H1 (cell line): Measurements from ENCODE around the gene VPS52. TPM values are rescaled to one million over a fixed set of nuclear protein-coding genes. Genes with fewer than 3 reads are reported as not detected.

Experiments
- CTCF ChIA-PET: fragments of 300-600 bp; sonication (Branson Sonifier 250); formaldehyde crosslinking; loops from one replicate; lab custom pipeline; 2021; ENCODE audit not compliant: partially characterized antibody; lab: Charles Lee
- POLR2A ChIA-PET: fragments of 300-600 bp; sonication (Branson Sonifier 250); formaldehyde crosslinking; loops from one replicate; lab custom pipeline; 2021; ENCODE audit warnings: inconsistent platforms; ENCODE audit not compliant: partially characterized antibody; lab: Charles Lee
- DNase-seq, 2 experiments: peaks; one replicate each; pipeline versions ENCODE4 v3.0.0 to v3.0.0-alpha.2; 2010 to 2022; ENCODE audit warnings: low spot score in 2 of 2, low read depth in 1 of 2, mixed read lengths in 1 of 2
- FAIRE-seq: peaks from 2 replicates; lab custom pipeline; 2011; peaks lifted over from hg19 to GRCh38; lab: Jason Lieb, UNC
- H2AFZ ChIP-seq: 2 replicates; pipeline ENCODE4 v1.8.1; 2012; ENCODE audit warnings: low read length, inconsistent platforms
- H2AK5ac ChIP-seq: 2 replicates; pipeline ENCODE4 v1.6.1; 2013; ENCODE audit warnings: low read depth, low read length
- H2BK120ac ChIP-seq: replicated peaks from 2 replicates; pipeline ENCODE3; 2013; ENCODE audit warnings: low read depth, low read length, inconsistent platforms
- H2BK12ac ChIP-seq: 2 replicates; pipeline ENCODE4 v1.6.1; 2013; ENCODE audit warnings: low read depth, low read length
- H2BK15ac ChIP-seq: 2 replicates; pipeline ENCODE4 v1.6.1; 2013; ENCODE audit warnings: low read length
- H2BK20ac ChIP-seq: 2 replicates; pipeline ENCODE4 v1.6.1; 2013; ENCODE audit warnings: low read length
- H2BK5ac ChIP-seq: 2 replicates; pipeline ENCODE4 v1.6.1; 2013; ENCODE audit warnings: low read depth, low read length
- H3K14ac ChIP-seq: 2 replicates; pipeline ENCODE4 v1.6.1; 2013; ENCODE audit warnings: inconsistent platforms; ENCODE audit not compliant: insufficient read length
- H3K18ac ChIP-seq: 2 replicates; pipeline ENCODE4 v1.6.1; 2013; ENCODE audit warnings: low read length; ENCODE audit errors: extremely low read depth
- H3K23ac ChIP-seq: 2 replicates; pipeline ENCODE4 v1.6.1; 2013; ENCODE audit warnings: inconsistent platforms; ENCODE audit not compliant: insufficient read length
- H3K23me2 ChIP-seq: 2 replicates; pipeline ENCODE4 v1.6.1; 2013; ENCODE audit warnings: low read depth, low read length
- H3K27ac ChIP-seq: 2 replicates; pipeline ENCODE4 v1.6.1; 2011; ENCODE audit warnings: low read depth, low read length, inconsistent platforms
- H3K27me3 ChIP-seq, 4 experiments: replicated peaks in 1 of 4; 1 replicate in 1 of 4; 2 replicates in 3 of 4; pipeline versions ENCODE4 v1.6.1 to v1.8.1; 2011 to 2013; ENCODE audit warnings: low read length in 3 of 4, mild to moderate bottlenecking in 3 of 4, inconsistent platforms in 2 of 4, mixed read lengths in 2 of 4, moderate library complexity in 1 of 4; ENCODE audit not compliant: control insufficient read depth in 3 of 4, insufficient read depth in 3 of 4; ENCODE audit errors: extremely low read depth in 1 of 4
- H3K36me3 ChIP-seq, 4 experiments: 2 replicates each; pipeline versions ENCODE4 v1.6.1 to v1.8.1; 2011 to 2013; ENCODE audit warnings: mild to moderate bottlenecking in 4 of 4, low read length in 3 of 4, moderate library complexity in 2 of 4, control low read depth in 1 of 4, inconsistent platforms in 1 of 4; ENCODE audit not compliant: insufficient read depth in 4 of 4, control insufficient read depth in 2 of 4
- H3K4ac ChIP-seq: replicated peaks from 2 replicates; pipeline ENCODE3; 2013; ENCODE audit warnings: low read length, low read depth, mixed read lengths, inconsistent platforms; ENCODE audit not compliant: insufficient read length
- H3K4me1 ChIP-seq, 4 experiments: replicated peaks in 1 of 4; 1 replicate in 1 of 4; 2 replicates in 3 of 4; pipeline versions ENCODE4 v1.6.1 to v1.8.1; 2011 to 2013; ENCODE audit warnings: low read length in 3 of 4, inconsistent platforms in 2 of 4, mixed read lengths in 1 of 4; ENCODE audit not compliant: insufficient read depth in 4 of 4, control insufficient read depth in 3 of 4
- H3K4me2 ChIP-seq, 2 experiments: 2 replicates each; pipeline versions ENCODE4 v1.6.1 to v1.8.1; 2011 to 2013; ENCODE audit warnings: low read depth in 2 of 2, low read length in 2 of 2, control low read depth in 1 of 2, inconsistent platforms in 1 of 2, mild to moderate bottlenecking in 1 of 2; ENCODE audit not compliant: insufficient read depth in 1 of 2
- H3K4me3 ChIP-seq, 4 experiments: fragments of 200-600, 300-600 bp in 1 of 4; sonication (generic), shearing (Covaris generic), sonication (Bioruptor Twin) in 1 of 4; 2 replicates each; pipeline versions ENCODE4 v1.5.1 to v1.8.1; 2011 to 2016; ENCODE audit warnings: low read length in 4 of 4, low read depth in 3 of 4, control low read depth in 2 of 4, inconsistent platforms in 2 of 4, mild to moderate bottlenecking in 2 of 4, mixed read lengths in 1 of 4, moderate library complexity in 1 of 4; ENCODE audit not compliant: insufficient read depth in 2 of 4; ENCODE audit errors: extremely low read depth in 1 of 4
- H3K56ac ChIP-seq: replicated peaks from 2 replicates; pipeline ENCODE3; 2013; ENCODE audit warnings: low read depth, mild to moderate bottlenecking, mixed read lengths, low read length, inconsistent platforms; ENCODE audit not compliant: insufficient read length
- H3K79me1 ChIP-seq: 2 replicates; pipeline ENCODE4 v1.6.1; 2013; ENCODE audit warnings: low read depth, low read length, control low read depth
- H3K79me2 ChIP-seq, 2 experiments: 2 replicates each; pipeline versions ENCODE4 v1.6.1 to v1.8.1; 2012 to 2013; ENCODE audit warnings: low read length in 2 of 2, mild to moderate bottlenecking in 2 of 2, inconsistent platforms in 1 of 2; ENCODE audit not compliant: insufficient read depth in 2 of 2, control insufficient read depth in 1 of 2
- H3K9ac ChIP-seq, 4 experiments: replicated peaks in 1 of 4; 1 replicate in 1 of 4; 2 replicates in 3 of 4; pipeline versions ENCODE4 v1.6.1 to v1.8.1; 2011 to 2013; ENCODE audit warnings: low read depth in 3 of 4, low read length in 3 of 4, control low read depth in 2 of 4, mild to moderate bottlenecking in 2 of 4, moderate library complexity in 2 of 4, inconsistent platforms in 1 of 4; ENCODE audit errors: extremely low read depth in 1 of 4
- H3K9me3 ChIP-seq, 2 experiments: 2 replicates each; pipeline versions ENCODE4 v1.6.1 to v1.8.1; 2012 to 2013; ENCODE audit warnings: mild to moderate bottlenecking in 2 of 2, moderate library complexity in 2 of 2, control low read depth in 1 of 2, inconsistent platforms in 1 of 2, low read depth in 1 of 2, low read length in 1 of 2, mixed read lengths in 1 of 2; ENCODE audit not compliant: insufficient read depth in 2 of 2
- H4K20me1 ChIP-seq, 2 experiments: replicated peaks in 1 of 2; 2 replicates each; pipeline versions ENCODE3 to v1.8.1; 2011 to 2013; ENCODE audit warnings: inconsistent platforms in 2 of 2, low read length in 2 of 2, mild to moderate bottlenecking in 1 of 2; ENCODE audit not compliant: insufficient read depth in 2 of 2, control insufficient read depth in 1 of 2
- H4K5ac ChIP-seq: 2 replicates; pipeline ENCODE4 v1.6.1; 2013; ENCODE audit warnings: low read length, low read depth, mixed read lengths, inconsistent platforms; ENCODE audit not compliant: insufficient read length
- H4K8ac ChIP-seq: 2 replicates; pipeline ENCODE4 v1.8.0; 2013; ENCODE audit warnings: mild to moderate bottlenecking, moderate library complexity, low read length, inconsistent platforms; ENCODE audit not compliant: insufficient read depth; ENCODE audit errors: extremely low read depth
- H4K91ac ChIP-seq: replicated peaks from 2 replicates; pipeline ENCODE3; 2013; ENCODE audit warnings: low read length, mixed read lengths, inconsistent platforms; ENCODE audit not compliant: insufficient read length
- ASH2L ChIP-seq: fragments of 200-600, 300-600 bp; sonication (generic); IDR thresholded peaks from one replicate; pipeline ENCODE4 v1.7.1; 2017; ENCODE audit warnings: low read length
- CBX8 ChIP-seq: fragments of 300-800, 300-1000 bp; sonication (generic); IDR thresholded peaks from 2 replicates; pipeline ENCODE4 v1.7.1; 2016; ENCODE audit warnings: low read depth, low read length, borderline replicate concordance
- CHD1 ChIP-seq: IDR thresholded peaks from 2 replicates; pipeline ENCODE4 v1.6.1; 2012; ENCODE audit warnings: low read depth, low read length, improper control_type of control experiment
- CREB1 ChIP-seq: IDR thresholded peaks from 2 replicates; pipeline ENCODE4 v1.6.1; 2012; ENCODE audit warnings: inconsistent platforms
- EGR1 ChIP-seq: IDR thresholded peaks from 2 replicates; pipeline ENCODE4 v1.6.1; 2011; ENCODE audit warnings: low read depth, low read length, borderline replicate concordance
- JUN ChIP-seq: IDR thresholded peaks from 2 replicates; pipeline ENCODE4 v1.6.1; 2011; ENCODE audit warnings: low read depth, mild to moderate bottlenecking, improper control_type of control experiment, low read length
- KDM4A ChIP-seq: IDR thresholded peaks from one replicate; pipeline ENCODE4 v1.7.1; 2012; ENCODE audit warnings: low read depth, mild to moderate bottlenecking, moderate library complexity, low read length, inconsistent platforms; ENCODE audit not compliant: severe bottlenecking
- RNF2 ChIP-seq: fragments of 200-900, 300-1000 bp; sonication (generic); IDR thresholded peaks from 2 replicates; pipeline ENCODE4 v1.7.1; 2016; ENCODE audit warnings: borderline replicate concordance, low read depth, mild to moderate bottlenecking, antibody characterized with exemption, low read length; ENCODE audit not compliant: poor library complexity, severe bottlenecking; ENCODE audit errors: missing control alignments
- RXRA ChIP-seq: IDR thresholded peaks from 2 replicates; pipeline ENCODE4 v1.6.1; 2011; ENCODE audit warnings: low read depth, mild to moderate bottlenecking, low read length, moderate library complexity; ENCODE audit not compliant: insufficient read depth
- SAP30 ChIP-seq: fragments of 300-600 bp; sonication (generic); IDR thresholded peaks from 2 replicates; pipeline ENCODE4 v1.7.1; 2012; ENCODE audit warnings: low read length, moderate library complexity, mild to moderate bottlenecking, inconsistent platforms; ENCODE audit not compliant: insufficient read depth, insufficient replicate concordance
- SIRT6 ChIP-seq: IDR thresholded peaks from one replicate; pipeline ENCODE4 v1.7.1; 2012; ENCODE audit warnings: low read length, inconsistent platforms
- TEAD4 ChIP-seq: IDR thresholded peaks from 2 replicates; pipeline ENCODE4 v1.6.1; 2012; ENCODE audit warnings: low read depth, low read length, inconsistent platforms, mixed read lengths
- YY1 ChIP-seq: IDR thresholded peaks from 2 replicates; pipeline ENCODE4 v1.6.1; 2011; ENCODE audit warnings: low read depth, mild to moderate bottlenecking, low read length
- WGBS, 2 experiments: shearing (Covaris generic) in 1 of 2; methylation state at CpG; one replicate each; pipeline versions ENCODE4 v1.1.6 to v1.1.7; 2013 to 2015; ENCODE audit warnings: low lambda C conversion rate in 2 of 2, mixed read lengths in 2 of 2, inconsistent platforms in 1 of 2, low coverage in 1 of 2, missing lambda C conversion rate in 1 of 2; ENCODE audit not compliant: insufficient replicate concordance in 2 of 2, insufficient coverage in 1 of 2, insufficient read length in 1 of 2; ENCODE audit errors: extremely low coverage in 1 of 2, missing lambda C conversion rate in 1 of 2; 5-methylcytosine and 5-hydroxymethylcytosine counted together
- polyA plus RNA-seq, 7 experiments: library from polyadenylated mRNA; depleted of rRNA in 3 of 7; stranded (reverse) in 5 of 7; unstranded in 2 of 7; fragments of >200 nt in 5 of 7; fragments of 200-250 nt in 2 of 7; gene quantifications; 1 replicate in 5 of 7; 2 replicates in 1 of 7; 4 replicates in 1 of 7; pipeline versions ENCODE4 v1.2.1 to v1.2.3, GENCODE V29; 2011 to 2013; ENCODE audit warnings: missing spikeins in 2 of 7, mixed read lengths in 2 of 7
- total RNA-seq: library from RNA; stranded (reverse); fragmentation: NEBNext Ultra II Directional; extraction: Animal tissue kit (Norgen Biotek cat#: 25700); gene quantifications from 2 replicates; pipeline ENCODE4 v1.2.1, GENCODE V29; 2021
- TF ChIP-seq, protein P1 (sequence below): IDR thresholded peaks from 2 replicates; pipeline ENCODE4 v1.6.1; 2012; ENCODE audit warnings: inconsistent platforms

The VPS52 gene
- total and polyA plus RNA-seq, 2 of the 8 experiments (the other 6 are each of a cell fraction or from before 2014, with no cell fraction given) = 36.5 to 86.3 TPM

DNA sequence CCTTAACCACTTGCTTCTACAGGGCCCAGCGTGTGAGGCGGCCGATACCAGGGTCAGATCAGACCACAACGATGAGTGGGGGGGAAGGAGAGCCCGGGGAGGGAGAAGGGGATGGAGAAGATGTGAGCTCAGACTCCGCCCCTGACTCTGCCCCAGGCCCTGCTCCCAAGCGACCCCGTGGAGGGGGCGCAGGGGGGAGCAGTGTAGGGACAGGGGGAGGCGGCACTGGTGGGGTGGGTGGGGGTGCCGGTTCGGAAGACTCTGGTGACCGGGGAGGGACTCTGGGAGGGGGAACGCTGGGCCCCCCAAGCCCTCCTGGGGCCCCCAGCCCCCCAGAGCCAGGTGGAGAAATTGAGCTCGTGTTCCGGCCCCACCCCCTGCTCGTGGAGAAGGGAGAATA, 60.5 kb downstream of the VPS52 start:
- Histone ChIP-seq H3K56ac (no peak overlapping the region), H2BK5ac (no peak overlapping the region), H3K23me2 (peaks cover 24% of the 10 kb centered on the region; the same call in 1 of the 2 replicates), H4K20me1 (peaks cover 2 to 14% of the 10 kb centered on the region in 2 experiments), H3K4me2 (no peak overlapping the region; a peak in 1 of 4 replicates), H3K27ac (no peak overlapping the region), H3K79me1 (no peaks in the 10 kb centered on the region; the same call in 1 of the 2 replicates), H3K4me3 (no peak overlapping the region), H3K4ac (no peak overlapping the region), H2AK5ac (no peak overlapping the region), H4K8ac (no peak overlapping the region), H3K9ac (no peak overlapping the region), H3K18ac (no peak overlapping the region), H2BK120ac (no peak overlapping the region), H3K4me1 (peaks cover 0 to 13% (median 9%) of the 10 kb centered on the region in 4 experiments; a peak in 6 of 7 replicates), H4K91ac (no peak overlapping the region), H3K27me3 (peaks cover 34 to 70% (median 63%) of the 10 kb centered on the region in 4 experiments), H3K23ac (no peak overlapping the region), H2AFZ (no peak overlapping the region), H3K36me3 (peaks cover 2 to 7% (median 4%) of the 10 kb centered on the region in 4 experiments; a peak in 3 of 8 replicates), H2BK15ac (no peak overlapping the region), H2BK20ac (no peak overlapping the region), H3K9me3 (no peaks in the 10 kb centered on the region), H3K79me2 (no peaks in the 10 kb centered on the region), H2BK12ac (no peak overlapping the region), H4K5ac (no peak overlapping the region), H3K14ac (no peak overlapping the region)
- 80% methylated on average over 7 of the region's 17 CpGs; no CpG with 5 or more reads in 1 of the 2 experiments for WGBS, 2 experiments
- DNase-seq (no peak), FAIRE-seq (no peak)
- CTCF ChIA-PET = interaction anchor here (0.7 to 6.3 kb wide), 9 partner anchors 8 to 258 kb away, joined by 3 to 60 read pairs (median 3); no protein-coding TSS in a partner anchor
- POLR2A ChIA-PET = interaction anchor here (0.7 to 2.3 kb wide), 6 partner anchors 8 to 240 kb away, joined by 3 to 13 read pairs (median 4); partner anchors contain the start of genes B3GALT4, RPS18 and VPS52
- TF ChIP-seq CREB1 = no peak
- no peak for TF ChIP-seq SAP30
- TF ChIP-seq YY1 = no peak
- no peak for TF ChIP-seq TEAD4
- no peak for TF ChIP-seq EGR1
- no peak for TF ChIP-seq RXRA
- TF ChIP-seq JUN = no peak
- TF ChIP-seq RNF2 = no peak
- TF ChIP-seq ASH2L = no peak
- TF ChIP-seq KDM4A = no peak
- TF ChIP-seq, protein P1, sequence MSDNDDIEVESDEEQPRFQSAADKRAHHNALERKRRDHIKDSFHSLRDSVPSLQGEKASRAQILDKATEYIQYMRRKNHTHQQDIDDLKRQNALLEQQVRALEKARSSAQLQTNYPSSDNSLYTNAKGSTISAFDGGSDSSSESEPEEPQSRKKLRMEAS = no peak
- TF ChIP-seq CBX8 = no peak
- TF ChIP-seq CHD1 = no peak
- no peak for TF ChIP-seq SIRT6
